Psoas muscle (tissue), 8 donors: ENCODE measurements around the gene ARPC4. TPM values are rescaled to one million over a fixed set of nuclear protein-coding genes. Genes with fewer than 3 reads are reported as not detected.
"Not testable (repeated sequence)": the region's sequence is repeated elsewhere in the genome, so short reads cannot be mapped to it uniquely, and the experiment has no call there.

Source experiments
- ATAC-seq, 4 donors: fragments of 200-7000 bp; cut with Tn5 transposase; one replicate each; pipeline ENCODE4 v1.9.1; 2020; ENCODE audit warnings: moderate library complexity in 3 of 4, mild to moderate bottlenecking in 2 of 4
- DNase-seq, 2 donors: peaks; one replicate each; pipeline ENCODE4 v3.0.0-alpha.2; 2020
- H3K27ac ChIP-seq: fragments of 200-600 bp; one replicate; pipeline ENCODE4 v1.8.0; 2022
- H3K27me3 ChIP-seq, 3 donors: fragments of 200-600 bp in 1 of 3; one replicate each; pipeline versions ENCODE4 v1.6.1 to v1.8.0; 2013 to 2022; ENCODE audit warnings: low read length in 2 of 3, mild to moderate bottlenecking in 2 of 3, moderate library complexity in 1 of 3; ENCODE audit not compliant: insufficient read depth in 3 of 3
- H3K36me3 ChIP-seq, 2 donors: fragments of 200-600 bp in 1 of 2; one replicate each; pipeline versions ENCODE4 v1.6.1 to v1.8.0; 2013 to 2022; ENCODE audit warnings: low read depth in 1 of 2, mild to moderate bottlenecking in 1 of 2, moderate library complexity in 1 of 2; ENCODE audit not compliant: insufficient read depth in 1 of 2
- H3K4me1 ChIP-seq: fragments of 200-600 bp; one replicate; pipeline ENCODE4 v1.8.0; 2022
- H3K4me3 ChIP-seq: fragments of 200-600 bp; one replicate; pipeline ENCODE4 v1.8.0; 2022; ENCODE audit warnings: mild to moderate bottlenecking
- H3K9me3 ChIP-seq: fragments of 200-600 bp; one replicate; pipeline ENCODE4 v1.8.0; 2022
- CTCF ChIP-seq: fragments of 200-600 bp; IDR thresholded peaks from one replicate; pipeline ENCODE4 v1.8.0; 2022; ENCODE audit warnings: antibody characterized with exemption
- WGBS, 3 donors: extraction: QIAGEN DNeasy Blood & Tissue Kit; methylation state at CpG; one replicate each; pipeline versions ENCODE4 v1.1.6 to v1.1.7; 2013; 5-methylcytosine and 5-hydroxymethylcytosine counted together
- intact Hi-C, 2 donors: fragments of 100-400 bp; cut with DNase I; formaldehyde crosslinking; loops; one replicate each; pipeline versions ENCODE4 v1.11.0 to v1.14.2; 2022
- polyA plus RNA-seq, 3 donors: library from polyadenylated mRNA; stranded (reverse); fragments of 200-250 nt; gene quantifications; one replicate each; pipeline ENCODE4 v1.2.3, GENCODE V29; 2013
- total RNA-seq, 4 donors: library from RNA; stranded (reverse); fragmentation: NEBNext Ultra II Directional in 2 of 4; extraction: Animal tissue kit (Norgen Biotek cat#: 25700) in 2 of 4; gene quantifications; one replicate each; pipeline versions ENCODE4 v1.2.1 to v1.2.4, GENCODE V29; 2021 to 2023
- donor health status: healthy with polysubstance abuse.
- donor health status: DM: no; HTN: no; CAD: no; lungs with moderate emphysema.
- donor health status: Bipolar disorder and iron deficiency.
- donor health status: healthy.
- donor health status: DM: yes; HTN: yes; CAD: no.
- donor health status: DM: no; HTN: no; CAD: no.
- donor health status: DM: no; HTN: no; CAD: no.
- donor health status: DM: yes; HTN: yes; CAD: no.

The ARPC4 gene
- total and polyA plus RNA-seq, 7 donors, result 53.9 to 155 (median 89.6) TPM

GRCh38 chr3:9848860-9849259 lies 56.0 kb downstream of the ARPC4 start:
- ATAC-seq, DNase-seq, H3K4me1 ChIP-seq, H3K27me3 ChIP-seq, intact Hi-C loops, H3K4me3 ChIP-seq, H3K27ac ChIP-seq, H3K9me3 ChIP-seq, H3K36me3 ChIP-seq: not testable (repeated sequence)
- TF ChIP-seq CTCF, result peak; percentile 47
- 40% methylated on average over 4 of the region's 4 CpGs for WGBS, 3 donors

GRCh38 chr3:9851383-9851782 lies 58.5 kb downstream of the ARPC4 start:
- ATAC-seq, H3K9me3 ChIP-seq, H3K36me3 ChIP-seq, H3K27me3 ChIP-seq, DNase-seq, intact Hi-C loops, H3K4me1 ChIP-seq, H3K4me3 ChIP-seq, H3K27ac ChIP-seq: not testable (repeated sequence)
- 77 to 86% (median 80%) methylated on average over 6 of the region's 6 CpGs for WGBS, 3 donors

GRCh38 chr3:9851926-9852325 lies 59.0 kb downstream of the ARPC4 start:
- H3K4me1 ChIP-seq, H3K4me3 ChIP-seq, H3K27me3 ChIP-seq, H3K27ac ChIP-seq, DNase-seq, H3K36me3 ChIP-seq, ATAC-seq, intact Hi-C loops, H3K9me3 ChIP-seq: not testable (repeated sequence)
- 59 to 62% (median 61%) methylated on average over 6 of the region's 6 CpGs for WGBS, 3 donors

GRCh38 chr3:9852528-9852927 lies 59.6 kb downstream of the ARPC4 start:
- WGBS, 3 donors, result 91 to 95% (median 93%) methylated on average over 6 of the region's 6 CpGs
- ATAC-seq (no peak), DNase-seq (no peak)
- no peaks in the 10 kb centered on the region for H3K27me3 ChIP-seq
- H3K36me3 ChIP-seq, result no peaks in the 10 kb centered on the region
- no peaks in the 10 kb centered on the region for H3K9me3 ChIP-seq
- intact Hi-C loops, result no loop called here
- no peak for TF ChIP-seq CTCF
- H3K27ac ChIP-seq, result no peak overlapping the region
- no peaks in the 10 kb centered on the region for H3K4me1 ChIP-seq
- H3K4me3 ChIP-seq, result no peak overlapping the region

GRCh38 chr3:9854291-9854940 lies 61.5 kb downstream of the ARPC4 start:
- WGBS, 3 donors, result 60 to 69% (median 63%) methylated on average over 11 of the region's 11 CpGs
- DNase-seq, H3K9me3 ChIP-seq, H3K27me3 ChIP-seq, intact Hi-C loops, H3K36me3 ChIP-seq, H3K27ac ChIP-seq, H3K4me3 ChIP-seq, ATAC-seq, H3K4me1 ChIP-seq: not testable (repeated sequence)

- no peak for TF ChIP-seq CTCF
- intact Hi-C loops, result no loop called here
- Histone ChIP-seq H3K27me3 (no peaks in the 10 kb centered on the region), H3K4me1 (no peaks in the 10 kb centered on the region), H3K9me3 (no peaks in the 10 kb centered on the region), H3K27ac (no peak overlapping the region), H3K4me3 (no peak overlapping the region), H3K36me3 (no peaks in the 10 kb centered on the region)
- 93 to 96% (median 95%) methylated on average over 3 of the region's 3 CpGs for whole genome bisulfite sequencing, 3 donors
- DNase-seq (no peak), ATAC-seq (no peak)
These were observed 62.7 kb downstream of the ARPC4 start for GRCh38 chr3:9855594-9855993.

Other genes starting within 250 kb of the ARPC4 start
- not detected for gene LHFPL4, start 239.3 kb upstream of the ARPC4 start, total RNA-seq
- under 1 TPM in 1 of 3 donors, not detected in 2; 0.01 TPM for gene LHFPL4, start 239.3 kb upstream of the ARPC4 start, polyA plus RNA-seq
- gene MTMR14, start 143.6 kb upstream of the ARPC4 start, total RNA-seq, result 10 to 100 TPM; 29.7 to 67.2 (median 37.4) TPM
- 10 to 100 TPM; 31.2 to 57.5 (median 38.7) TPM for gene MTMR14, start 143.6 kb upstream of the ARPC4 start, polyA plus RNA-seq
- gene CPNE9, start 89.2 kb upstream of the ARPC4 start, total RNA-seq, result not detected
- gene CPNE9, start 89.2 kb upstream of the ARPC4 start, polyA plus RNA-seq, result under 1 TPM in 1 of 3 donors, not detected in 2; 0.05 TPM
- gene BRPF1, start 61.3 kb upstream of the ARPC4 start, total RNA-seq, result 10 to 100 TPM in 3 of 4 donors, 1 to 10 TPM in 1; 9.9 to 16.1 (median 12.5) TPM
- 1 to 10 TPM; 6.8 to 9.8 (median 9.0) TPM for gene BRPF1, start 61.3 kb upstream of the ARPC4 start, polyA plus RNA-seq
- 1 to 10 TPM; 6.9 to 9.5 (median 8.1) TPM for gene OGG1, start 43.1 kb upstream of the ARPC4 start, total RNA-seq
- gene OGG1, start 43.1 kb upstream of the ARPC4 start, polyA plus RNA-seq, result 10 to 100 TPM in 1 of 3 donors, 1 to 10 TPM in 2; 6.3 to 19.7 (median 9.1) TPM
- gene CAMK1, start 23.1 kb upstream of the ARPC4 start, total RNA-seq, result 1 to 10 TPM; 4.5 to 7.2 (median 5.5) TPM
- 1 to 10 TPM; 3.9 to 5.7 (median 5.5) TPM for gene CAMK1, start 23.1 kb upstream of the ARPC4 start, polyA plus RNA-seq
- gene TADA3, start 609 bp upstream of the ARPC4 start, total RNA-seq, result 10 to 100 TPM; 42.6 to 45.2 (median 43.2) TPM
- 10 to 100 TPM; 42.2 to 75.7 (median 68.3) TPM for gene TADA3, start 609 bp upstream of the ARPC4 start, polyA plus RNA-seq
- 10 to 100 TPM in 1 of 4 donors, 1 to 10 TPM in 3; 6.4 to 19.0 (median 7.7) TPM for gene TTLL3, start 17.2 kb downstream of the ARPC4 start, total RNA-seq
- 1 to 10 TPM; 2.9 to 5.0 (median 4.3) TPM for gene TTLL3, start 17.2 kb downstream of the ARPC4 start, polyA plus RNA-seq
- 10 to 100 TPM; 39.7 to 49.4 (median 45.8) TPM for gene RPUSD3, start 50.9 kb downstream of the ARPC4 start, total RNA-seq
- 10 to 100 TPM; 55.2 to 64.2 (median 59.9) TPM for gene RPUSD3, start 50.9 kb downstream of the ARPC4 start, polyA plus RNA-seq
- 1 to 10 TPM in 2 of 4 donors, under 1 TPM in 2; 0.75 to 3.3 (median 1.3) TPM for gene CIDEC, start 87.2 kb downstream of the ARPC4 start, total RNA-seq
- gene CIDEC, start 87.2 kb downstream of the ARPC4 start, polyA plus RNA-seq, result 10 to 100 TPM in 1 of 3 donors, 1 to 10 TPM in 2; 3.5 to 15.0 (median 4.4) TPM
- gene JAGN1, start 97.5 kb downstream of the ARPC4 start, total RNA-seq, result 10 to 100 TPM; 18.6 to 44.4 (median 29.5) TPM
- gene JAGN1, start 97.5 kb downstream of the ARPC4 start, polyA plus RNA-seq, result 10 to 100 TPM; 45.2 to 98.2 (median 64.9) TPM
- gene IL17RE, start 109.8 kb downstream of the ARPC4 start, total RNA-seq, result under 1 TPM; 0.20 to 0.84 (median 0.59) TPM
- gene IL17RE, start 109.8 kb downstream of the ARPC4 start, polyA plus RNA-seq, result 1 to 10 TPM in 1 of 3 donors, under 1 TPM in 2; 0.07 to 1.1 (median 0.86) TPM
- gene IL17RC, start 124.0 kb downstream of the ARPC4 start, total RNA-seq, result 10 to 100 TPM; 10.4 to 27.0 (median 20.5) TPM
- gene IL17RC, start 124.0 kb downstream of the ARPC4 start, polyA plus RNA-seq, result 10 to 100 TPM; 10.8 to 21.9 (median 13.9) TPM
- 10 to 100 TPM; 28.5 to 47.5 (median 37.8) TPM for gene CRELD1, start 140.8 kb downstream of the ARPC4 start, total RNA-seq
- gene CRELD1, start 140.8 kb downstream of the ARPC4 start, polyA plus RNA-seq, result 10 to 100 TPM; 24.2 to 35.0 (median 25.2) TPM
- 1 to 10 TPM; 1.3 to 1.9 (median 1.6) TPM for gene PRRT3, start 159.3 kb downstream of the ARPC4 start, total RNA-seq
- gene PRRT3, start 159.3 kb downstream of the ARPC4 start, polyA plus RNA-seq, result 1 to 10 TPM in 1 of 3 donors, under 1 TPM in 2; 0.55 to 4.0 (median 0.65) TPM
- 100 to 1,000 TPM; 145 to 266 (median 188) TPM for gene EMC3, start 193.8 kb downstream of the ARPC4 start, total RNA-seq
- gene EMC3, start 193.8 kb downstream of the ARPC4 start, polyA plus RNA-seq, result 100 to 1,000 TPM; 171 to 256 (median 198) TPM
- gene FANCD2, start 233.4 kb downstream of the ARPC4 start, total RNA-seq, result 1 to 10 TPM in 1 of 4 donors, under 1 TPM in 3; 0.39 to 1.0 (median 0.75) TPM
- 1 to 10 TPM in 1 of 3 donors, under 1 TPM in 2; 0.08 to 1.0 (median 0.47) TPM for gene FANCD2, start 233.4 kb downstream of the ARPC4 start, polyA plus RNA-seq